GM19023 (cell line): ENCODE measurements around the gene MED12L.

Experiments
- ATAC-seq: cut with Tn5 transposase; IDR thresholded peaks from one replicate; pipeline ENCODE4 v1.9.1; 2021; ENCODE audit warnings: mild to moderate bottlenecking, moderate library complexity; ENCODE audit not compliant: unreplicated experiment

The MED12L gene

DNA sequence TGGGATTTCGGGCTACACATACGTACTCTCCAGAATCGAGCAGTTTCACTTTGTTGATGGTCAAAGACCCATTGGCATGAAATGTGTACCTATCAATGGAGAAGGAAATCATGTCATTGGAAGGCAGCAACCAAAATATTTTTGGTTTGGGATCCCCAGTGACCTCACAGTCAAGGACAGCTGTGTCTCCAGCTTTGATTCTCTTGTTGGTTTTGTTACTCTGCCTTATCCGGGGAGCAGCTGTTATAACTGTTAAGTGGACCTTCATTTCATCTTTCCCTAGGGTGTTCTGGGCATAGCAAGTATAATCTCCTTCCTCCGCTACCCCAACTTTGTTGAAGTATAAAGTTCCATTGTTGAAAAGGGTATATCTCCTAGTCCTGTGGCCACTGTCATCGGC is 352.4 kb downstream of the MED12L start:
- no peak for ATAC-seq

DNA sequence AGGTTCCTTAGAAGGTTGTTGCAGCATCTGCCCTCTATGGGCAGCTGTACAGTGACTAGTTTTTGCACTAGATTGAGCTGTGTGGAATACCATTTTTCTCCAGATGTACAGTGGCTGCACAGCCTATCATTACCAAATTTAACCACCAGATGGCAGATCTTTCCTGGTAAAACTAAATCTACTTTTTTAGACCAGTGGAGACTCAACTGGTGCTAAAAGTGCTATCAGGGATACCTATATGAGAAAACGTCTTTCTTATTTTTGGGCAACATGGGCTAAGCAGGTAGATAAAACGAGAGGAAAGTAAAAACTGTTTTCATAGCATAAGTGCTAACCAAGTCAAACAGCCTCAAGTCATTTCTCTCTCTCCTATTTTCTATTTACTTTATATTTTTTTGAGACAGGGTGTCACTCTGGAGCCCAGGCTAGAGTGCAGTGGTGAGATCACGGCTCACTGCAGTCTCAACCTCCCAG is 354.2 kb downstream of the MED12L start:
- no peak for ATAC-seq

DNA sequence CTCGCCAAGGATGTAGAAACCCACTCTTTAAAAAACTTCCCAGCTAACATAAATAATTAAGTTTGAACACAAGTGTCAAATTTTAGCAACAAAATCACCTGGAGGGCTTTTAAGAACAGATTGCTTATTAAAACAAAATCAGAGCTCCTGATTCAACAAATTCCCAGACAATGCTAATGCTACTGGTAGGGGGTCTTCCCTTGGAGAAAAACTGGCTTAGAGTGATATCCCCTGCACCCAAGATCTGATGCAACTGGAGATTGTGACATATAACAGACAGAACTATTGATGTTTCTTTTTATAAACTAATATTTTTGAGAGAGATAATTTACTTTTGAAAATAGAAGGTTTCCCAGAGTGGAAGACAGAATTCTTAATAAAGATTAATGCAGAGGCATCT is 355.5 kb downstream of the MED12L start:
- ATAC-seq: no peak

- ATAC-seq: no peak
Observed at GRCh38 chr3:151443583-151443982, 358.1 kb downstream of the MED12L start.

- no peak for ATAC-seq
Observed at GRCh38 chr3:151445273-151446001, 360.0 kb downstream of the MED12L start.

GRCh38 chr3:151446002-151446340 is 360.5 kb downstream of the MED12L start:
- ATAC-seq: no peak

DNA sequence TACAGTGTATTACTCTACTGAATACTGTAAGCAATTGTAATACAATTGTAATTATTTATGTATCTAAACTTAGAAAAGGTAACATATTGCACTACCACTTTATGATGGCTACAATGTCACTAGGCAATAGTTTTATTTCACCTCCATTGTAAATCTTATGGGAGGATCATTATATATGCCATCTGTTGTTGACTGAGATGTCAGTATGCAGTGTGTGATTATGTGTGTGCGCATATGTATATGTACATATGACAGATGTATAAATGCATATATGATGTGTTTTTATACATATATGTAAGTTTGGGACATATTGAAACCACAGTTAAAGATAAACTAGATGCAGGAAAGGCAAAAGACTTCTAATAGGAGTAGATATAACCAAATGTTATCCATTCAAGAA is 366.9 kb downstream of the MED12L start:
- no peak for ATAC-seq

GRCh38 chr3:151452841-151453240 is 367.4 kb downstream of the MED12L start:
- ATAC-seq: no peak

DNA sequence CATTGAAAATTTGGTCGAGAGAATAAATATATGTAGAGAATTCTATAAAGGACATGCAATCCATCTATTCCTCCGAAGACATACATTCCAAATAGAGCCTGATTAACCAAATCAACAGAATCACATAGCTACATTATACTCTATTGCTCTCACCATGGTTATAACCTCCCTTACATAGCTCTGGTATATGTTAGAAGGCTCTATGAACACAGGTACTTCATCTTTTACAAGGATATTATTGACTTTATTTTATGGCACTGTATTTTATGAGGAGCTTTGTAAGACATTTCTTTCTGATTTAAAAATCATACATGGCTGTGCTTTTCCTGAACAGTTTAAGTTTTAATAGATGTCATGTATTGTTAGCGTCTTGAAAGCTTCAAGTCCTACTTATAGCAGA is 370.6 kb downstream of the MED12L start:
- ATAC-seq: no peak

DNA sequence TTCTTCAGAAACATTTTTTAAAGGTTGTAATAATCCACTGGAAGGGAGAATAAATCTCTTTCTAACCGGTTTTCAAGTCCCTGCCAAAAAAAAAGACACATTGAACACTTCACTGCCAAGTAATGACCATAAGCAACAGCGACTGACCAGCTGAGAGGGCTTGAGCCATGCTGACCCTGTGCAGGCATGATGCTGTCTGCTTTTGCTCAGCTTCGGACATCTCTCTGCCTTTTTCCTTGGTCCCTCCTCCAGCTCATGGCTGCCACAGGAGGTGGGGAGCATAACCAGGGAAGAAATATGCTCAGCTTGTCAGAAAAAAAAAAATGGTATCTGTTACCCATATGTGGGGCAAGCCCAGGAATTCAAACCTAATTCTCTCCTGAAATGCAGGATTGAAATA is 373.9 kb downstream of the MED12L start:
- no peak for ATAC-seq

DNA sequence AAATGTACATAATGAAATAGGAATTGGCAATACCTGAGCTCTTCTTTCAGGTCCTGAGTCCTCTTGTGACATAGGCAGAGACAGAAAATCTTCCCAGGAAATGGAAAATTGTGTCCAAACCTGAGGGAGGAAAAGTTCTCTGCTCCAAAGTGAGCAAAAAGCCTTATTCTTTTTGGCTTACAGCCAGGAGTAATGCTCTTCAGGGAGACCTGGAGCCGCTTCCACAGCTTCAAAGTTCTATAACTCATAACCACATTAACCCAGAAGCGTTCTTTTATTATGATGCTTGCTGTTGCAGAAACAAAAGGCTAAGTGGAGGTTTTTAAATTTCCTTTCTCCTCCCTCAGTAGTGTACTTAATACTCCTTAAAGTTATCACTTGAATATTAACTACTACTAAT is 374.8 kb downstream of the MED12L start:
- ATAC-seq: no peak

DNA sequence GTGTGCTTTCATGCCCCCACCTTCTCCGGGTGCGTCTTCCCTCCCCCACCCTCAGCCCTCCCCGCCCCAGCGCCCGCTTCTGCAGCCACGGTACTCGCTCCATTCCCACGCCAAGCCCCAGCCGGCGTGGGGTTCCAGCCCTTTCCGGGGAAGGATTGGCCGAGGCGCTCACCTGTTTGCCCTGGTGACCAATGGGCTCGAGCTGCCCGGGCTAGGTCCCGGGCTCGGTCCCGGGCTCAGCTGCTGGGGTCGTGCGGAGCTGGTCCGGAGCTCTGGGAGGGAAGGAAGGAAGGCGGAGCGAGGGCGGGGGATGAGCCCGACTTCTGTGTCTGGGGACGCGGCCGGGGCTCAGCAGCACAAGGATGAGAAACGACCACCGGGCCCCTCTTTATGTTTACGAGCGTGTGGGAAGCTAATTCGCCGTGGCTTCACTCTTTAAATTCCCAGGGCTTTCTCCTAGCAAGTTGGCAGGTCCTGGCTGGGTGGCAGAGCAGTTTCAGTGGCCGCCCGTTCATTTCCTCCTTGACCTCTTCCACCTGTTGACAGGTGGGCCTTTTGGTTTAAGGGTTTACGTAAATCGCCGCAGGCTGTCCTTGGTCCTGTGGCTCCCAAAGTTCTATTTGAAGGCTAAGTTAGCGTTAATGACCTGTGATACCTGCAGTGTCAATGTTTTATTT is 375.4 kb downstream of the MED12L start, which contains the start of gene IGSF10:
TSS of gene IGSF10 (minus strand) at position 288 of the 677 bp plus-strand sequence. CDS start 2,352 bp downstream, outside the sequence.
- ATAC-seq: no peak

GRCh38 chr3:151462278-151462780 is 376.9 kb downstream of the MED12L start:
- ATAC-seq: no peak

DNA sequence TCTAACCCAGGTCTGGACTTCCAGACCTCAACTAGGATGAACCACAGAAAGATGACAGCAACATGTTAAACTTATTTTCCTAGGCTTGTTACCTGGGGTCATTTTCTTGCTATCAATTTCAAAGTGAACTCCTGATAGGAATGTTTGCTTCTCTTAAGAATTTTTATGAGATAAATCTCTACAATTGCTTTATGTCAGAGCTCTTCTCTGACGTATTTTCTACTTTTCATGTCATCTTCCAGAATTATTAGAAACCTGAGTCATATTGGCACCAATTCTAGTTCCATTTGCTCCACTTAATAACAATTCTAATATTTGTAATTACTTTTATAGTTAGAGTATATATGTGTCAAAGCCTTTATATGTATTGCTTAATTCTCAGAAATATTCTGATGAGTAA is 377.5 kb downstream of the MED12L start:
- no peak for ATAC-seq

DNA sequence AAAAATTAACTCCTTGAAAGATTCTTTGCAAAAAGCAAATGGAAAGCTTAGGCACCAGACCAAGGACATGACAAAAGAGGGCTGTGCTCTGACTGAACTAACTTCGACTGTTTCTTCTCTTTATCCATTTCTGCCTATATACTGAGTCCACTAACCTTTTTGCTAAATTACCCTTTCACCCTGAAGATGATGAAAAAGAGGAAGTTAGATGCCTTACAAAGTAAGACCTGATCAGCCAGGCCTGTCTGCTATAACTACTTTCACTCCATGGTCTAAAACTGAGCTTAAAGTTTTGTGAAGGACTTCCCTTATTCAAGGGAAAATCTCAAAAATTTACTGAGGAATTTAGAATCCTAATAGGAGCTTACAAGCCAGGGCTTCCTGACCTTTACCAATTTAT is 381.6 kb downstream of the MED12L start:
- ATAC-seq: no peak

DNA sequence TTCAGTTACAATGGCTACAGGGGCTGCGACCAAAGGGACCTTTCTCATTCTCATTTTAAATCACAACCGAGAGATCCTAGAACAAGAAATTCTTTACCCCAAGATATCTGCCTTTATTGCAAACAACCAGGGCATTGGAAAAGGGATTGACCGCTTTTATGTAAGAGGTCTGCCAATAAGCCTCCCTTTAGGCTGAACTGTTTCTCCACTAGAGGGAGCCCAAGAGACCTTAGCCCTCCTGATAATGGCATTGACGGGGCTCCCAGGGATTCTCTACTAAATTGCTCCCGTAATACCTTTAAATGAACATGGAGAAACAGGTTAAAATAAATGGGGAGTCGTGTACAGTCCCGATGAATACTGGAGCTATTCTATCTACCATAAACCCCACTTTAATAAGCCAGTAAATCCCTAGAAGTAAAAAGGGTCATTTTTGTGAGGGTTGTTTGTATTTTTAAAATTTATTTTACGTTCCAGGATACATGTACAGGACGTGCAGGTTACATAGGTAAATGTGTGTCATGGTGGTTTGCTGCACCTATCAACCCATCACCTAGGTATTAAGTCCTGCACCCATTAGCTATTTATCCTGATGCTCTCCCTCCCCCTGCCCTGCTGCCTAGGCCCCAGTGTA is 382.9 kb downstream of the MED12L start:
- peak; percentile 74 for ATAC-seq

GRCh38 chr3:151476344-151477018 is 391.0 kb downstream of the MED12L start:
- no peak for ATAC-seq

DNA sequence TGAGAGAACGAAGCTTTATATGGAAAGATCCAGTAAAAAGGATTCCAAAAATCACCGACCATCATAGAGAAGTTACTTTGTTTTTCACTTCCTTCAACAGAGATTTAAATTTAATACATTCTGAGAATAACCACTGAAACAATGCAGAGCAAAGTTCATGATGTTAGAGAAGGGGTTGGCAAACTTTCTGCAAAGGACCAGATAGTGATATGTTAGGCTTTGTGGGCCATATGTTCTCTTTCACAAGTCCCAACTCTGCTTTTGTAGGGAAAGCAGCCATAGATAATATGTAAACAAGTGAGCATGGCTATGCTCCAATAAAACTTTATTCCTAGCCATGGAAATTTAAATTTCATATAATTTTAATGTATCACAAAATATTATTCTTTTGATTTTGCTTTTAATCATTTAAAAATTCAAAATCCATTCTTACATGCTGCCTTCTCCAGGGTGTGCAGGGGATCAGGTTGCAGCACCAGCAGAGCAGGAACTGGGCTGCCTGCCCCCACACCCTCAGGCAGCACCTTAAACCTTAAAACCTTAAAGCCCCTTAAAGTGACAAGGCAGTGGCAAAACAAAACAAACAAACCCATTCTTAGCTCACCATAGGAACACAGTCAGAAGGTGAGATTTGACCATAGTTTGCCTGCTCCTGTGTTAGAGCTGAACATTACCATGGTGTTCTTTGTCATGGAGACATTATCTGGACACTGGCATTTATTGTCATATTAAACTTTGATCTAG is 392.3 kb downstream of the MED12L start:
- ATAC-seq: no peak

GRCh38 chr3:151478335-151478697 is 392.9 kb downstream of the MED12L start:
- no peak for ATAC-seq

GRCh38 chr3:151479452-151479851 is 394.0 kb downstream of the MED12L start:
- no peak for ATAC-seq

DNA sequence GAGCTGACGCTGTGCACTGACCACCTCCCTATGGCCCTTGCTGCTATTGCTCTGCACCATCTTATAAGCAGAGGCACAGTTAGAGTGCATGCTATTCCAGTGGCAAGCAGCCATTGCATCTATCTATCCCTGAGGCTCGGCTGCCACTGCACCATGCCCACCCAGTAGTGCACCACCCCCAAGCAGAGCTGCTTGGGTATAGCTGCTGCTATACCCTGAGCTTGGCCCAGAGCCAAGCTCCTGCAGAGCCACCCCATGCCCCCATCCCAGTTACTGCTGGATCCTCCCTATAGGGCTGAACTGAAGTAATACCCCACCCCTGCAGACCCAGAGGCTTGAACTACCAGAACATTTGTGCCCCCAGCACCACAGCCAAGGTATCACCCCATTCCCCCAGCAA is 395.0 kb downstream of the MED12L start:
- no peak for ATAC-seq
